CD4-positive, alpha-beta T cell treated with Interleukin-15 for 1 hour (primary cell): ENCODE data around the gene GPR153.
A peak's percentile ranks its signal among the peaks of the same experiment; 100 is the strongest.
"Not testable (repeated sequence)": the region's sequence is repeated elsewhere in the genome, so short reads cannot be mapped to it uniquely, and the experiment has no call there.

Source experiments
- DNase-seq: peaks from one replicate; pipeline ENCODE4 v3.0.0-alpha.2; 2020

Gene GPR153

GRCh38 chr1:6222636-6223035 is 38.3 kb downstream of the GPR153 start:
- DNase-seq = no peak

GRCh38 chr1:6221210-6221784 is 39.6 kb downstream of the GPR153 start:
- no peak for DNase-seq

- no peak for DNase-seq
Measured at GRCh38 chr1:6220236-6220635, 40.7 kb downstream of the GPR153 start.

- not testable (repeated sequence) for DNase-seq
Measured at GRCh38 chr1:6219641-6220040, 41.3 kb downstream of the GPR153 start.

- no peak for DNase-seq
Measured at GRCh38 chr1:6218375-6219164, 42.3 kb downstream of the GPR153 start.

GRCh38 chr1:6212193-6212959 is 48.5 kb downstream of the GPR153 start:
- DNase-seq = no peak

GRCh38 chr1:6211731-6212130 is 49.2 kb downstream of the GPR153 start:
- no peak for DNase-seq

- DNase-seq = no peak
Measured at GRCh38 chr1:6210591-6211355, 50.1 kb downstream of the GPR153 start.

- no peak for DNase-seq
Measured at GRCh38 chr1:6209661-6210580, 51.0 kb downstream of the GPR153 start.

GRCh38 chr1:6208723-6209660 is 51.9 kb downstream of the GPR153 start:
- peak; percentile 31 for DNase-seq

GRCh38 chr1:6207921-6208320 is 53.0 kb downstream of the GPR153 start:
- no peak for DNase-seq

- no peak for DNase-seq
Measured at GRCh38 chr1:6207075-6207885, 53.6 kb downstream of the GPR153 start.

- no peak for DNase-seq
Measured at GRCh38 chr1:6206520-6206855, 54.4 kb downstream of the GPR153 start.

GRCh38 chr1:6205849-6206519 is 54.9 kb downstream of the GPR153 start, which contains the start of gene RNF207:
Gene RNF207, plus strand, starts transcription at chr1:6206119. Its CDS starts 417 bp downstream, at chr1:6206536.
- peak; percentile 46 for DNase-seq

- DNase-seq = no peak
Measured at GRCh38 chr1:6202256-6202655, 58.6 kb downstream of the GPR153 start.

- DNase-seq = no peak
Measured at GRCh38 chr1:6200188-6200809, 60.6 kb downstream of the GPR153 start.

GRCh38 chr1:6199298-6200187 is 61.4 kb downstream of the GPR153 start, which contains the start of gene RPL22:
Gene RPL22, minus strand, starts transcription at chr1:6199595. Its CDS starts 22 bp downstream, at chr1:6199573.
- DNase-seq = peak; percentile 97
